ENCODE measurements around the gene FGF11.

The FGF11 gene

GRCh38 chr17:7439462-7440112, at the start of gene FGF11:
Gene FGF11, plus strand, starts transcription at chr17:7439512. Its CDS starts 109 bp downstream, at chr17:7439621.
- DNase-seq (ENCODE audit: extremely low read depth, insufficient read length): peak; percentile 42
- Histone ChIP-seq H3K36me3 (ENCODE audit: control insufficient read depth, insufficient read depth, low read length) (no peaks in the 10 kb centered on the region; the same call in 1 of the 2 replicates), H3K27me3 (replicated peaks; ENCODE audit: control insufficient read depth, insufficient read depth, low read length) (no peaks in the 10 kb centered on the region), H3K4me3 (replicated peaks; ENCODE audit: low read depth, low read length) (peak within 1 kb of the TSS; percentile 68)
- TF ChIP-seq CTCF (IDR thresholded peaks at IDR 0.05; ENCODE audit: insufficient read depth, low read length, poor library complexity, severe bottlenecking): no peak

GRCh38 chr17:7389924-7390910, 49.1 kb upstream of the FGF11 start:
- no peaks in the 10 kb centered on the region for H3K27me3 ChIP-seq (replicated peaks; ENCODE audit: control insufficient read depth, insufficient read depth, low read length)
- H3K36me3 ChIP-seq (ENCODE audit: control insufficient read depth, insufficient read depth, low read length): peaks cover 14% of the 10 kb centered on the region
- TF ChIP-seq CTCF (IDR thresholded peaks at IDR 0.05; ENCODE audit: insufficient read depth, low read length, poor library complexity, severe bottlenecking): no peak
- H3K4me3 ChIP-seq (replicated peaks; ENCODE audit: low read depth, low read length): no peak overlapping the region
- DNase-seq (ENCODE audit: extremely low read depth, insufficient read length): no peak

GRCh38 chr17:7391307-7391706, 48.0 kb upstream of the FGF11 start:
- no peaks in the 10 kb centered on the region for H3K27me3 ChIP-seq (replicated peaks; ENCODE audit: control insufficient read depth, insufficient read depth, low read length)
- no peak for TF ChIP-seq CTCF (IDR thresholded peaks at IDR 0.05; ENCODE audit: insufficient read depth, low read length, poor library complexity, severe bottlenecking)
- H3K36me3 ChIP-seq (ENCODE audit: control insufficient read depth, insufficient read depth, low read length): peaks cover 14% of the 10 kb centered on the region
- no peak for DNase-seq (ENCODE audit: extremely low read depth, insufficient read length)
- no peak overlapping the region for H3K4me3 ChIP-seq (replicated peaks; ENCODE audit: low read depth, low read length)

GRCh38 chr17:7392696-7393612, 46.4 kb upstream of the FGF11 start:
- peaks cover 14% of the 10 kb centered on the region for H3K36me3 ChIP-seq (ENCODE audit: control insufficient read depth, insufficient read depth, low read length)
- H3K4me3 ChIP-seq (replicated peaks; ENCODE audit: low read depth, low read length): peak overlapping the region; percentile 89
- DNase-seq (ENCODE audit: extremely low read depth, insufficient read length): no peak
- no peak for TF ChIP-seq CTCF (IDR thresholded peaks at IDR 0.05; ENCODE audit: insufficient read depth, low read length, poor library complexity, severe bottlenecking)
- H3K27me3 ChIP-seq (replicated peaks; ENCODE audit: control insufficient read depth, insufficient read depth, low read length): no peaks in the 10 kb centered on the region
